DOHH2 (cell line): ENCODE data around the gene CCDC78.
A peak's percentile ranks its signal among the peaks of the same experiment; 100 is the strongest.

Experiments used
- H3F3A ChIP-seq: fragments of 200-600 bp; sonication (generic), shearing (Covaris generic); 2 replicates; pipeline ENCODE4 v1.6.0; 2016; ENCODE audit warnings: antibody characterized with exemption, mild to moderate bottlenecking; ENCODE audit not compliant: control insufficient read depth, insufficient read depth
- H3K27ac ChIP-seq: fragments of 200-600 bp; sonication (generic); 2 replicates; pipeline ENCODE4 v1.5.1; 2014; ENCODE audit warnings: low read depth, mild to moderate bottlenecking, low read length, moderate library complexity
- H3K27me3 ChIP-seq: fragments of 200-600 bp; sonication (generic); 2 replicates; pipeline ENCODE4 v1.6.1; 2014; ENCODE audit warnings: mild to moderate bottlenecking, low read length, mixed read lengths; ENCODE audit not compliant: control insufficient read depth
- H3K36me3 ChIP-seq: fragments of 200-600 bp; sonication (generic); 2 replicates; pipeline ENCODE4 v1.6.1; 2014; ENCODE audit warnings: mild to moderate bottlenecking, low read length, moderate library complexity, mixed read lengths; ENCODE audit not compliant: control insufficient read depth
- H3K4me1 ChIP-seq: fragments of 200-600 bp; sonication (generic); 2 replicates; pipeline ENCODE4 v1.6.1; 2014; ENCODE audit warnings: mild to moderate bottlenecking, low read length, mixed read lengths; ENCODE audit not compliant: control insufficient read depth
- H3K4me2 ChIP-seq: fragments of 200-600 bp; sonication (generic); 2 replicates; pipeline ENCODE4 v1.6.0; 2014; ENCODE audit warnings: mild to moderate bottlenecking, low read length, moderate library complexity
- H3K4me3 ChIP-seq: fragments of 200-600 bp; sonication (generic); 2 replicates; pipeline ENCODE4 v1.5.1; 2014; ENCODE audit warnings: mild to moderate bottlenecking, low read length, mixed read lengths
- H3K79me2 ChIP-seq: fragments of 200-600 bp; sonication (generic); 2 replicates; pipeline ENCODE4 v1.6.1; 2014; ENCODE audit warnings: mild to moderate bottlenecking, low read length, mixed read lengths; ENCODE audit not compliant: control insufficient read depth
- H3K9me2 ChIP-seq: fragments of 200-600 bp; sonication (generic); replicated peaks from 2 replicates; pipeline ENCODE4 v1.6.1; 2014; ENCODE audit warnings: mild to moderate bottlenecking, low read length, mixed read lengths; ENCODE audit not compliant: control insufficient read depth
- H3K9me3 ChIP-seq: fragments of 200-600 bp; sonication (generic); 2 replicates; pipeline ENCODE4 v1.6.1; 2014; ENCODE audit warnings: antibody characterized with exemption, low read length, mixed read lengths; ENCODE audit not compliant: control insufficient read depth, insufficient read depth
- H4K20me1 ChIP-seq: fragments of 200-600 bp; sonication (generic); 2 replicates; pipeline ENCODE4 v1.6.0; 2014; ENCODE audit warnings: low read depth, mild to moderate bottlenecking, antibody characterized with exemption, low read length, moderate library complexity; ENCODE audit not compliant: control insufficient read depth, insufficient read depth
- CTCF ChIP-seq: fragments of 200-600 bp; sonication (generic); IDR thresholded peaks from one replicate; pipeline ENCODE4 v1.5.1; 2014; ENCODE audit warnings: antibody characterized with exemption, mild to moderate bottlenecking, low read depth, low read length; ENCODE audit not compliant: poor library complexity, severe bottlenecking
- EZH2phosphoT487 ChIP-seq: fragments of 200-600 bp; sonication (generic); IDR thresholded peaks from 2 replicates; pipeline ENCODE4 v1.6.1; 2017; ENCODE audit warnings: borderline replicate concordance, mild to moderate bottlenecking, antibody characterized with exemption, low read length, moderate library complexity, mixed read lengths

CCDC78 gene

GRCh38 chr16:732332-732731, 6.1 kb upstream of the CCDC78 start:
- Histone ChIP-seq H3F3A (peaks cover 3% of the 10 kb centered on the region; the same call in 1 of the 2 replicates), H3K27ac (peak overlapping the region; percentile 56), H3K79me2 (peaks cover 25% of the 10 kb centered on the region), H3K9me3 (no peaks in the 10 kb centered on the region), H4K20me1 (no peaks in the 10 kb centered on the region), H3K4me1 (peaks cover 62% of the 10 kb centered on the region), H3K4me3 (no peak overlapping the region), H3K27me3 (no peaks in the 10 kb centered on the region), H3K4me2 (no peak overlapping the region; the same call in 1 of the 2 replicates), H3K9me2 (no peaks in the 10 kb centered on the region), H3K36me3 (peaks cover 83% of the 10 kb centered on the region)
- no peak for TF ChIP-seq EZH2phosphoT487
- TF ChIP-seq CTCF = no peak

GRCh38 chr16:730666-731509, 4.6 kb upstream of the CCDC78 start:
- H3K4me2 ChIP-seq = no peak overlapping the region
- no peaks in the 10 kb centered on the region for H3K9me2 ChIP-seq
- peak overlapping the region; percentile 56 for H3K27ac ChIP-seq
- TF ChIP-seq EZH2phosphoT487 = no peak
- no peak for TF ChIP-seq CTCF
- no peaks in the 10 kb centered on the region for H4K20me1 ChIP-seq
- H3K4me3 ChIP-seq = no peak overlapping the region
- peaks cover 56% of the 10 kb centered on the region for H3K4me1 ChIP-seq
- no peaks in the 10 kb centered on the region for H3K27me3 ChIP-seq
- H3K9me3 ChIP-seq = no peaks in the 10 kb centered on the region
- peaks cover 5% of the 10 kb centered on the region; the same call in 1 of the 2 replicates for H3F3A ChIP-seq
- H3K36me3 ChIP-seq = peaks cover 68% of the 10 kb centered on the region
- peaks cover 11% of the 10 kb centered on the region for H3K79me2 ChIP-seq

- TF ChIP-seq CTCF = no peak
- TF ChIP-seq EZH2phosphoT487 = no peak
- Histone ChIP-seq H3K4me2 (no peak overlapping the region), H4K20me1 (no peaks in the 10 kb centered on the region), H3K4me1 (peaks cover 52% of the 10 kb centered on the region), H3K27ac (no peak overlapping the region), H3K79me2 (peaks cover 2% of the 10 kb centered on the region; the same call in 1 of the 2 replicates), H3K9me2 (no peaks in the 10 kb centered on the region), H3K4me3 (no peak overlapping the region), H3K27me3 (no peaks in the 10 kb centered on the region), H3F3A (peaks cover 7% of the 10 kb centered on the region; the same call in 1 of the 2 replicates), H3K36me3 (peaks cover 60% of the 10 kb centered on the region), H3K9me3 (no peaks in the 10 kb centered on the region)
Observed at GRCh38 chr16:729768-730665, 3.8 kb upstream of the CCDC78 start.
